Gastrocnemius medialis (tissue), 4 donors: ENCODE data around the gene GUK1.

Experiments
- CTCF ChIP-seq, 5 experiments: fragments of 450-650 bp in 3 of 5; fragments of 200-600 bp in 2 of 5; sonication (generic) in 2 of 5; IDR thresholded peaks in 4 of 5; conservative IDR thresholded peaks in 1 of 5; 1 replicate in 4 of 5; 2 replicates in 1 of 5; pipeline ENCODE4 v1.5.1; 2016 to 2019; ENCODE audit warnings: antibody characterized with exemption in 5 of 5, mild to moderate bottlenecking in 3 of 5, moderate library complexity in 3 of 5
- POLR2A ChIP-seq, 2 donors: fragments of 450-650 bp; IDR thresholded peaks; one replicate each; pipeline ENCODE4 v1.6.1; 2017; ENCODE audit warnings: antibody characterized with exemption in 2 of 2, mild to moderate bottlenecking in 2 of 2, moderate library complexity in 2 of 2

- no peak for TF ChIP-seq CTCF (IDR thresholded peaks at IDR 0.05 in 4 of 5, conservative IDR thresholded peaks at IDR 0.05 in 1 of 5)
- no peak for TF ChIP-seq POLR2A (IDR thresholded peaks at IDR 0.05)
These were observed 27.5 kb upstream of the GUK1 start for GRCh38 chr1:228112617-228113016.
